HepG2 (cell line): ENCODE data around the gene TXNRD2. TPM values are rescaled to one million over a fixed set of nuclear protein-coding genes. Genes with fewer than 3 reads are reported as not detected.
A peak's percentile ranks its signal among the peaks of the same experiment; 100 is the strongest.

ENCODE experiments used
- ARNT2 ChIP-seq: sonication (generic); formaldehyde crosslinking; IDR thresholded peaks from 2 replicates; pipeline ENCODE4 v1.8.0; 2022; ENCODE audit warnings: mild to moderate bottlenecking, low read depth, missing genetic modification reagents, moderate library complexity
- HNF4A ChIP-seq: sonication (generic); formaldehyde crosslinking; IDR thresholded peaks from 2 replicates; pipeline ENCODE4 v1.4.0; 2020; ENCODE audit warnings: missing genetic modification reagents
- KLF11 ChIP-seq: IDR thresholded peaks from 2 replicates; pipeline ENCODE4 v1.6.1; 2016; ENCODE audit warnings: missing compliant biosample characterization
- MTA1 ChIP-seq: sonication (generic); formaldehyde crosslinking; IDR thresholded peaks from 2 replicates; pipeline ENCODE4 v1.4.0; 2020; ENCODE audit warnings: missing genetic modification reagents, mild to moderate bottlenecking, borderline replicate concordance
- NFE2L1 ChIP-seq: sonication (generic); formaldehyde crosslinking; IDR thresholded peaks from 2 replicates; pipeline ENCODE4 v1.4.0; 2020; ENCODE audit warnings: missing genetic modification reagents, mild to moderate bottlenecking, borderline replicate concordance
- NFE2L2 ChIP-seq: fragments of 150-350 bp; IDR thresholded peaks from 2 replicates; pipeline ENCODE4 v1.6.1; 2014; ENCODE audit warnings: low read length
- PLRG1 ChIP-seq: fragments of 450-650 bp; conservative IDR thresholded peaks from 2 replicates; pipeline ENCODE4 v1.6.1; 2016
- RBAK ChIP-seq: sonication (generic); formaldehyde crosslinking; IDR thresholded peaks from 2 replicates; pipeline ENCODE4 v1.5.1; 2020; ENCODE audit warnings: mild to moderate bottlenecking, missing genetic modification reagents
- RBM39 ChIP-seq: fragments of 200-400 bp; formaldehyde crosslinking; IDR thresholded peaks from one replicate; pipeline ENCODE4 v1.6.1; 2018; ENCODE audit warnings: antibody characterized with exemption, mild to moderate bottlenecking, low read depth, low read length; ENCODE audit not compliant: poor library complexity, severe bottlenecking
- SAP130 ChIP-seq: IDR thresholded peaks from 2 replicates; pipeline ENCODE4 v1.6.1; 2016; ENCODE audit warnings: low read depth
- SRSF4 ChIP-seq: fragments of 200-400 bp; formaldehyde crosslinking; IDR thresholded peaks from one replicate; pipeline ENCODE4 v1.6.1; 2018; ENCODE audit warnings: mild to moderate bottlenecking, low read depth, low read length, moderate library complexity; ENCODE audit not compliant: poor library complexity, severe bottlenecking
- TSC22D2 ChIP-seq: sonication (generic); formaldehyde crosslinking; IDR thresholded peaks from 2 replicates; pipeline ENCODE4 v1.5.1; 2020; ENCODE audit warnings: missing genetic modification reagents, mild to moderate bottlenecking, borderline replicate concordance
- YEATS4 ChIP-seq: sonication (generic); formaldehyde crosslinking; IDR thresholded peaks from 2 replicates; pipeline ENCODE4 v1.4.0; 2020; ENCODE audit warnings: missing genetic modification reagents, borderline replicate concordance
- ZBTB2 ChIP-seq: sonication (generic); formaldehyde crosslinking; IDR thresholded peaks from 2 replicates; pipeline ENCODE4 v1.8.0; 2022; ENCODE audit warnings: low read depth, missing genetic modification reagents
- ZBTB7B ChIP-seq: sonication (generic); formaldehyde crosslinking; IDR thresholded peaks from 2 replicates; pipeline ENCODE4 v1.4.0; 2020; ENCODE audit warnings: missing genetic modification reagents
- ZNF331 ChIP-seq: sonication (generic); formaldehyde crosslinking; IDR thresholded peaks from 2 replicates; pipeline ENCODE4 v1.4.0; 2020; ENCODE audit warnings: missing genetic modification reagents
- ZNF446 ChIP-seq: sonication (generic); formaldehyde crosslinking; IDR thresholded peaks from 2 replicates; pipeline ENCODE4 v1.5.0; 2020; ENCODE audit warnings: mild to moderate bottlenecking, missing genetic modification reagents
- ZNF512 ChIP-seq: sonication (generic); formaldehyde crosslinking; IDR thresholded peaks from 2 replicates; pipeline ENCODE4 v1.4.0; 2020; ENCODE audit warnings: mild to moderate bottlenecking, missing genetic modification reagents
- ZNF512B ChIP-seq: sonication (generic); formaldehyde crosslinking; IDR thresholded peaks from 2 replicates; pipeline ENCODE4 v1.5.1; 2020; ENCODE audit warnings: missing genetic modification reagents, mild to moderate bottlenecking, borderline replicate concordance
- ZNF720 ChIP-seq: sonication (generic); formaldehyde crosslinking; IDR thresholded peaks from 2 replicates; pipeline ENCODE4 v1.4.0; 2020; ENCODE audit warnings: missing genetic modification reagents
- ZNF746 ChIP-seq: sonication (generic); formaldehyde crosslinking; IDR thresholded peaks from 2 replicates; pipeline ENCODE4 v1.8.0; 2022; ENCODE audit warnings: mild to moderate bottlenecking, missing genetic modification reagents
- ZSCAN29 ChIP-seq: sonication (generic); formaldehyde crosslinking; conservative IDR thresholded peaks from 2 replicates; pipeline ENCODE4 v1.4.0; 2020; ENCODE audit warnings: mild to moderate bottlenecking, missing genetic modification reagents
- ZSCAN5A ChIP-seq: sonication (generic); formaldehyde crosslinking; IDR thresholded peaks from 2 replicates; pipeline ENCODE4 v1.8.0; 2022; ENCODE audit warnings: mild to moderate bottlenecking, missing genetic modification reagents, borderline replicate concordance
- polyA plus RNA-seq, 8 experiments: library from polyadenylated mRNA; depleted of rRNA in 3 of 8; stranded (reverse) in 7 of 8; unstranded in 1 of 8; fragments of >200 nt; fragmentation: Illumina TruSeq in 4 of 8; extraction: Trizol in 4 of 8; gene quantifications; 2 replicates each; pipeline versions ENCODE4 v1.2.1 to v1.2.3, GENCODE V29; 2011 to 2016; ENCODE audit warnings: low read depth in 4 of 8, missing spikeins in 1 of 8, mixed read lengths in 1 of 8; ENCODE audit not compliant: insufficient read depth in 1 of 8
- total RNA-seq, 5 experiments: library from RNA; depleted of rRNA; stranded (reverse); fragments of >200 nt; fragmentation: Illumina TruSeq; extraction: Trizol; gene quantifications; 2 replicates each; pipeline ENCODE4 v1.2.3, GENCODE V29; 2016; ENCODE audit warnings: low read depth in 1 of 5

TXNRD2 gene
- total and polyA plus RNA-seq, 2 of the 13 experiments (the other 11 are each of a cell fraction or from before 2014, with no cell fraction given), result 17.5 to 18.6 TPM

GRCh38 chr22:19970479-19971275 is 29.1 kb upstream of the TXNRD2 start (continued):
- TF ChIP-seq HNF4A (CRISPR knock-in tag), result peak; percentile 99
- TF ChIP-seq ZNF512B (CRISPR knock-in tag), result no peak
- peak; percentile 78; the same call in 1 of the 2 replicates for TF ChIP-seq KLF11
- TF ChIP-seq ZNF746, result 0 out of 2 replicates have a peak, but pooled peaks have one; percentile 54
- no peak for TF ChIP-seq MTA1 (CRISPR knock-in tag)
- TF ChIP-seq ZNF720 (CRISPR knock-in tag), result no peak; the same call in 1 of the 2 replicates
- TF ChIP-seq ZNF512 (CRISPR knock-in tag), result no peak
- peak; percentile 92 for TF ChIP-seq ZBTB7B (CRISPR knock-in tag)
- TF ChIP-seq RBM39, result no peak
- TF ChIP-seq NFE2L2, result no peak
- no peak for TF ChIP-seq ZSCAN5A (CRISPR knock-in tag)
- TF ChIP-seq ARNT2 (CRISPR knock-in tag), result peak; percentile 28; the same call in 1 of the 2 replicates
- TF ChIP-seq PLRG1, result no peak
- no peak; the same call in 1 of the 2 replicates for TF ChIP-seq NFE2L1 (CRISPR knock-in tag)
- no peak; the same call in 1 of the 2 replicates for TF ChIP-seq TSC22D2 (CRISPR knock-in tag)
- TF ChIP-seq RBAK (CRISPR knock-in tag), result no peak
- peak; percentile 81 for TF ChIP-seq SAP130 (CRISPR knock-in tag)
- TF ChIP-seq ZSCAN29, result 0 out of 2 replicates have a peak, but pooled peaks have one; percentile 12
- TF ChIP-seq ZNF446 (CRISPR knock-in tag), result no peak
- TF ChIP-seq SRSF4, result no peak
- TF ChIP-seq ZNF331 (CRISPR knock-in tag), result peak; percentile 79
- TF ChIP-seq ZBTB2, result no peak
- TF ChIP-seq YEATS4 (CRISPR knock-in tag), result peak; percentile 84
